NCI-H2227 (cell line): ENCODE measurements around the gene KLHL15.
"Not testable (repeated sequence)": the region's sequence is repeated elsewhere in the genome, so short reads cannot be mapped to it uniquely, and the experiment has no call there.

Experiments used
- DNase-seq: peaks from one replicate; lab custom pipeline; 2025; ENCODE audit not compliant: unreplicated experiment; lab: John Stamatoyannopoulos, UW

KLHL15 gene

DNA sequence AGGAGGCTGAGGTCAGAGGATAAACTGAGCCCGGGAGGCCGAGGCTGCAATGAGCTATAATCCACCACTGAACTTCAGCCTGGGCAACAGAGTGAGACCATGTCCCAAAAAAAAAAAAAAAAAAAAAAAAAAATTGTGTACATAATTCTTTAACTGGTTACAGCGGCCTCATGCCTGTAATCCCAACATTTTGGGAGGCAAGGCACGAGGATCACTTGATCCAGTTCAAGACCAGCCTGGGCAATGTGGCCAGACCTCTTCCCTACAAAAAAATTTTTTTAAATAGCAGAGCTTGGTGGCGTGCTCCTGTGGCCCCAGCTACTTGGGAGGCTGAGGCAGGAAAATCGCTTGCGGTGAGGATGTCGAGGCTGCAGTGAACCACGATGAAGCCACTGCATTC is 9.3 kb downstream of the KLHL15 start:
- no peak for DNase-seq

DNA sequence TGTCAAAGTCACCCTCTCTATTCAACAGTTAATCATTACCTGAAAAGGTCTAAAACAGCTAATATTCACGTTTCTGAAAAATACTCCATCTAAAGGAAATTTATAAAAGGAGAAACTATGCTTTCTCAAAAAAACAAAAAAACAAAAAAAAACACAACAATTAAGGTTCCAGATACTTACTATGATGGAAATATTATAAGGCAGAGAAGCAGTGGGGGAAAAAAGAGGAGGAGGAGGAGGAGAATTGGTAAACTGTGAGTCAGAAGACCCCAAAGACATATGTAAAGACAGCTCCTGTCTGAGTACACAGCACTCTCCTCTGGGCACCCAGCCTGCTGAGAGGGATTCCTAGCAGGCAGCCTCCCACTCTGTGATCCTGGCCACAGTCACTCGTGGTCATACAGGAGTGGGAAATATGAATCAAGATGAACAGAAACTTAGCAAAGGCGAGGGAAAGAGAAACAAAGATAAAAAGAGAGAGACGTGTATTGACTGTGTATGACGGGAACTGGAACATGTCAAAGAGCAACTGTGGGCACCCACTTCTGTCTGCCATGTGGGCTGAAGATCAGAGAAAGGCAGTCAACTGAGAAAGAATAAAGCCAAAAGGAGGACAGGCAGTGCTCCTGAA is 12.5 kb downstream of the KLHL15 start:
- no peak for DNase-seq

DNA sequence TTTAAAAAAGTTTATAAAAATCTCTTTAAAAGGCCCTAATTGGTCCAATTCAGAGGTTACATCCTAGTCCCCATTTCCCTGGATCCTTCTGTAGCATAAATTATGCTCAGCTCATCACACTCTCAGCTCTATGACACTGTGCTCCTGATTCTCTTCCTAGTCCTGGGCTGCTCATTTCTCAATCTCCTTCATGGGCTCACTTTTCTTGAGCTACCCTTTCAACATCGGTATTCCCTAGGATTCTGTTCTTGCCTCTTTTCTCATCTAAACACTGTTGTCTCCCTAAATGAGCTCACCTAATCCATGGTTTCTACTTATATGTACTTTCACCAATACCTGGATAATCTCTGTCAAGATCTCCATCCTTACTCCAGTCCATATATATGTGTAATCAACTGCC is 14.7 kb downstream of the KLHL15 start:
- no peak for DNase-seq

DNA sequence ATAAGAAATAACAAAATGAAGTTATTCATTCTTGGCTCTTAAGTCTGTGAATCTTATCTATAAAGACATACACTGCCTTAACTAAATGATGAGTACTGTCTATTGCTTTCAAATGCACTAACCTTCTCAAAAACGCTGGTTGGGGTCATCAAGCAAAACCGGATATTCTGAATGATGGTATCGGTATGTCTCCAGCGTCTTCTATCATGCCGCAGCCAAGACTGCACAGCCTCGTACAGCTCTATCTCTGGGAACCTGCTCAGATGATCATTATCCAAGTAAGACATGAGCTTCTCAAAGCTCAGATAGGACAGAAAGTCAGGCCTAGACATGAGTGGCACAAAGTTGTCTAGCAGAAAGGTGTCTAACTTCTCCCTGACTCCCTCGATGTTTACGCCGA is 21.1 kb downstream of the KLHL15 start:
- DNase-seq, result no peak

DNA sequence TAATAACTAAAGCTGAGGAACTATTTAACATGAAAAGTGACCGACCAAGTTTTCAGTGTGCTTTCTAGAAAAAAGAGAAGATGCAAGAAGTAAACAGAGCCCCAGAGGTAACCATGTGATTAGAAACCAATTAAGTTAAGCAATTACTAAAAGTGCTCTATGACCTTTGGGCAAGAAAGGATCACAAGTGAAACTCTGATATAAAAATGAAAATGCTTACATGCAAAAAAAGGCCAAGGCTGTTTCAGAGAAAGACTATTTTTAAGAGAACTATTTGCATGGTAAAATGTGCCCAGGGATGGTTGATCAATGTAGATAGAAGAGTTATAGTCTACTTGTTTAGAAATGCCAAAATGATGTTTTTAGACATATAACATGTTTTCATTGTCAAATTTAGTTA is 22.0 kb downstream of the KLHL15 start:
- DNase-seq, result no peak

DNA sequence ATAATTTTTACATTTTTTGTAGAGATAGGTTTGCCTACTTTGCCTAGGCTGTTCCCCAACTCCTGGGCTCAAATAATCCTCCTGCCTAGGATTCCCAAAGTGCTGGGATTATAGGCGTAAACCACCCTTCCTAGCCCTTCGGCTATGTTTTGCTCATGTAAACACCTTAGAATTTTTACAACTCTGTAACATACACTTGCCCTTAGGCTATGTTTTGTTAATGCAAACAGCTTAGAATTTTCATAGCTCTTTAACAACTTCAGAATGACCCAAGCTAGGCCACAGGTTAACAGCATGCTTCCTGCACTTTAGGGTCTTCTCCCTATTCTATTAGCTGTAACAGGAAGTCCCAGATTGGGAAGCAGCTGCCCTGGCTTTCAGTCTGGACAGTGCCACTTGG is 24.2 kb downstream of the KLHL15 start:
- no peak for DNase-seq

DNA sequence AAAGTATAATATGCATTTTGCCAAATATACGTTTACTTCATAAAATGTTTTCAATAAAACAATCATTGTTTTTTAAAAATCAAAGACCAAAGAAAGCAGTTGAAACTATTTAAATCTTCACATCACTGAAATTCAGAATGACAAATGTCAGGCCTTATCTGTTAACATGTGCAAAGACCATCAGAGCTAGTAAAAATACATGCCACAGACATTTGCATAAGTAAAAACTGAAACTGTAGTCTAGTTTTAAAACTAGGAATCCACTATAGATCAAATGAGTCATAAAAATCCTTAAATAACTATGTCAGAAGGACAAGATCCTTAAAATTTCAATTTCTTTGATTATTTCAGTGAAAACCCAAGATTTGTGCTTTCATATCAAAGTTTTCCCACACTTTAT is 24.8 kb downstream of the KLHL15 start:
- DNase-seq, result no peak

DNA sequence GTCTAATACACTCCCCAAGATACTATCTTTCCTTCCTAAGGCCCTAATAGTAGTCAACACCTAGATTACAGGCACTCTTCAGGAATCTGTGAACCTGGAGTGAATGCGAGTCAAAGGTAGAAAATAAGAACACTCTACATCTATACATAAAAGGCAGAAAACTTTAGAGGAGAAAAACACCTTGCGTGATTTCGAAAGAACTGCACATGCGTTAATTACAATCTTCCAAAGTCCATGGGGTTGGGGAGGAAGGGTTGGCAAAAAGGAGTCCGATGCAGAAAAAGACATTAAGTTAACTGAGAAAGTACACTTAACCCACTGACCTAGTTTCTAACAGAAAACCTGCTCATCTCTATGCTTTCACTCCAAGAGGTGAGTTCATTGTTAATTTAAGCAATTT is 27.3 kb downstream of the KLHL15 start:
- DNase-seq, result no peak

DNA sequence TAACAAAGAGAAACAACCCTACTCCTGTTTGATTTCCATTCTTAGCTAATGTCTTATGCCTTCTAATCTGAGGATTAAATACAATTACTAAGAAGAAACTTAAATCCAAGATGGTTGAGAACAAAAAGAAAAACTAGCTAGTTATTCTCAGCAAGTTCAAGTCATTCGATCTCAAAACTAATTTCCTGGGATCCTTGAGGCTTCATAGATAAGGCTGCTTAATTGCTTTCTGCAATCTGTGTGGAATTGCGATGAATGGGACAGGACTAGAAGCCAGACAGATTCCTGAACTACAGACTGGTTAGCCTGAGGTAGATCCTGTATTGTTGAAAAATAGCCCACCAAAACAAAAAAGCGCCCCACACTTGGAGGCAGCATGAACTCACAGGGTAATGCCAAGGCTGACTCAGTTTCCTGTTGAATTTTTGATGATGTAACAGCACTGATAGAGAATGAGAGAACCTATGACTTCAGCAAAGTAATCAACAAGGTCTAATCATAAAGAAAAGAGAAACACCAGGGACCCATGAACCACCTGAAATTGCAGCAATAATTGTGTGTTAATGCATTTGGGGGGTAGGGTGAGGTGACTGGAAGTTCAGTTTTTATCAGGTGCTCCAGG is 33.9 kb downstream of the KLHL15 start:
- no peak for DNase-seq

DNA sequence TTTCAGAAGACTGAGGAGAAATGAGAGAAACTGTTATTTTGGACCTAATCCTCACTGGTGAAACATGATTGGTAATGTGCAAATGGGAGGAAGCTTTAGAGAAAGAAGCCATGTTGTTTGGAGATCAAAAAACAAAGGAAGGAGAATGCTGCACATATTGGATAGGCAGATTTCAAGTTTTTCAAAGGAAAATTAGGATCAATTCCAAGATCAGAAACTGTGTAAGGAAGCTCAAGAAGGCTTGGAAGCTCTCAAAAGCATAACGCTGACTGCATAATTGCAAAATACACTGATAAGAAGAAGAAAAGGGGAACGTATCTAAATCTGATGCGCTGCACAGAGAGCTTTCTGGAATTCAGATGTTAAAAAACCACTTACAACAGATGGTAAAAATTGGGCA is 34.6 kb downstream of the KLHL15 start:
- DNase-seq, result no peak

DNA sequence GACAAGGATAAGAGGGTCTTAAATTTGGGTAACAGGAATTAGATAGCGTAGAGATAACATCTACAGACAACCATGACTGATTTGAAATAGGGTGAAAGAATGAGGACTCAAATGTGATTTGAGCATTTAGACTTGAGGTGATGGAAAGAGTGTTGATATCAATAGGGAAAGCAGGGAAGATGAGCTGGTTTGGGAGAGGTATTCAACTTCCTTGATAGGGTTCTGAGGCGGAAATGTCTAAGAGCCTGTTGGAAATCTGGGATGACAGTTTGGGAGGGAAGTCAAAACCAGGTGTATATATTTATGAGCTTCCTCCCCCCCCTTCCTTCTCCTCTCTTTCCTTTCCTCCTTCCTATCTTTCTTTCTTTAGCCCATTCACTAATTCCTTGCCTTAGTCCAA is 36.5 kb downstream of the KLHL15 start:
- no peak for DNase-seq

DNA sequence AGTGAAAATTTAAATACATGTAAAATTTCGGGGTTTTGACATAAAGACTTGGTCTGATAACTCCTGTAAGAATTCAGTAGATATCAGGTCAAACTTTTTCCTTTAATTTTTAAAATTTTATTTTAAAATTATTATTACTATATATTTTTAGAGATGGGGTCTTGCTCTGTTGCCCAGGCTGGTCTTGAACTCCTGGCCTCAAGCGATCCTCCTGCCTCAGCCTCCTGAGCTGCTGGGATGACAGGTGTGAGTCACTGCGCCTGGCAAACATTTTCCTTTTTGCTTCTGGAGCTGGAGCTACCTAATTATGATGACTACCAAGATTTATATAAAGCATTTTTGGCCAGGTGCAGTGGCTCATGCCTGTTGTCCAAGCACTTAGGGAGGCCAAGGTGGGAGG is 37.3 kb downstream of the KLHL15 start:
- DNase-seq, result no peak

DNA sequence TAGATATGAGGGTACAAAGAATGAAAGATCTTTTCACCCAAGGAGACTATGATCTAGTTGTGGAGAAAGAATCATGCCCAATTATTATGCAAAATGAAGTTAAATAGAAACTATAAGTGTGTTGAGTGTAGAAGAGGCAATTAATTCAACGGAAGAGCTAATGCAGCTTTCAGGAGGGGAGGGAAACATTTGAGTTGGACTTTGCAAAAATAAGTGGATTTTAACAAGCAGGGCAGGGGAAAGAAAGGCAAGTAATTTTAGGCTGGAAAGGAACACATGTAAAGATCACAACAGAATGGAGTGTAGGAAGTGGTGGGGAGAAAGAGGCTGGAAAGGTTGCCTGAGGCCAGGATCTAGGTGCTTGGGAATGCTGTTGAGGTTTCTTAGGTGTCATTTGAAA is 44.1 kb downstream of the KLHL15 start:
- DNase-seq, result no peak

DNA sequence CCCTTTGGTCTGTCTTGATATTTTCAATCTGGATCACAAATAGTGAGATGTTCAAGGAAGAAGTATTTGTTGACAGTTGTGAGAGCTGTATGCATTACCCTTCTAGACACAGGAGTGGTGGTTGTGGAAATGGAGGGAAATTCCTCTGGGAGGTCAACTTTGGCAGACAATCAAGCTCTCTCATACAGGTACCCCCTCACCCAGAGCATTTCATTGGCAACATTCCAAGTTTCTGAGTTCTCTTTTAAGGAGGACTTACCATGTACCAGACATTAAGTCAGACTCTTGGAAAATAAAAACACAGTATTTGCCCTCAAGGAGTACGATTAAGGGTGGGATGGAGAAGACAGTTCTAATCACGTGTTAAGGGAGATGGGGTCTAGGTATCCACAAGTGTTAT is 45.3 kb downstream of the KLHL15 start:
- no peak for DNase-seq

DNA sequence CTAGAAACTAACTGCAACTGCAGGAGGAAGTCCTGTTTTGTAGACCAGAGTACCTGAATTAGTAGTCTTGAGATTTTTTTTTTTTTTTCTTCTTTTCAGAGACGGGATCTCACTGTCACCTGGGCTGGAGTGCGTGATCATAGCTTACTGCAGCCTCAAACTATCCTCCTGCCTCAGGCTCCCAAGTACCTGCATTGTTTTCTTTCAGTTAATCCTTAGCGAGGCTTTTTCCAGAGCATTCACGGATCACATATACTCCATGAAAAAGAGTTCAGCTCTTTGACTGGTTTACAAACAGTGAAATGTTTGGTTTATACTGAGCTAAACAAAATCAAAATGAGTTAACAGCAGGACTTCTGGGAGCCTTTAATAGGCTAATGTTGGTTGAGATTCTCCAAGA is 45.8 kb downstream of the KLHL15 start:
- DNase-seq, result no peak

DNA sequence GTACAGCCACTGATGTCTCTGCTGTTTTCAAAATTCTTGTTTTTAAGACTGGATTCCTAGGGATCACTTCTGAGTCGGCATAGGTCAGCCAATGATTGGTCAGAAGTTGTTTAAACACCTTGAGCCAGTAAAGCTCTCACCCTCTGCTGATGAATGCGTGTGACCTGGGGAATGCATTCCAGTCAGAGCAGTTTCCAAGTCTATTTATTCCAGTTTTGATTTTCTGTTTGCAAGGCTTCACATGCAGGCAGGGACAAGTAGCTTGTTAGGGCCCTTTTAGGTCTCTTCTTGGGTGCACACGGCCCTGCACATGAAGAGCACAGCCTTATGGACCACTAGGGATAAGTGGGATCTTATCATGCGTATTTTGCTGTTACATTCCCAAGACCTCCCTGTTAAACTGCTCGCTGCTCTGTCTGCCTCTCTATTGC is 47.0 kb downstream of the KLHL15 start:
- no peak for DNase-seq

DNA sequence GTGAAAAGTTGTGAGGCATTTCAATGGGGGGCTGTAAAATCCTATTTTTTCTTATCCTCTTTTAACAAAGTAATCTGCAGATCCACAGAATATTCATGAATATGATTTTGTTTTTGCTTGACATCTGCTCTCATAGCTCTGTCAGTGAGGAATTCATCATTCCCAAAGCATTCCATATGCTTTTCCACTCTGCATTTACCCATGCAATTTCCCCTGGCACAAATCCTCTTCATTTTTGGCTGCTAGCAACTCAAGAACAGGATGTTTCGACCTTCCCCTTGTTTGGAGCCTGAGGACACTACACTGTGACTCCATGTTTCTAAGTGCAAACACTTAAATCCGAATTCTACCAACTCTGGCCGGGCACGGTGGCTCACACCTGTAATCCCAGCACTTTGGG is 48.5 kb downstream of the KLHL15 start:
- no peak for DNase-seq

DNA sequence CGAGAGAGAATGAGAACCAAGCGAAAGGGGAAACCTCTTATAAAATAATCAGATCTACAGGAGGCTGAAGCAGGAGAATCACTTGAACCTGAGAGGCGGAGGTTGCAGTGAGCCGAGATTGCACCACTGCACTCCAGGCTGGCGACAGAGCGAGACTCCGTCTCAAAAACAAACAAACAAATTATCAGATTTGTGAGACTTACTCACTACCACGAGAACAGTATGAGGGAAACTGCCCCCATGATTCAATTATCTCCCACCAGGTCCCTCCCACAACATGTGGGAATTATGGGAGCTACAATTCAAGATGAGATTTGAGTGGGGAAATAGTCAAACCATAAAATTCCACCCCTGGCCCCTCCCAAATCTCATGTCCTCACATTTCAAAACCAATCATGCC is 61.4 kb downstream of the KLHL15 start:
- DNase-seq, result not testable (repeated sequence)

DNA sequence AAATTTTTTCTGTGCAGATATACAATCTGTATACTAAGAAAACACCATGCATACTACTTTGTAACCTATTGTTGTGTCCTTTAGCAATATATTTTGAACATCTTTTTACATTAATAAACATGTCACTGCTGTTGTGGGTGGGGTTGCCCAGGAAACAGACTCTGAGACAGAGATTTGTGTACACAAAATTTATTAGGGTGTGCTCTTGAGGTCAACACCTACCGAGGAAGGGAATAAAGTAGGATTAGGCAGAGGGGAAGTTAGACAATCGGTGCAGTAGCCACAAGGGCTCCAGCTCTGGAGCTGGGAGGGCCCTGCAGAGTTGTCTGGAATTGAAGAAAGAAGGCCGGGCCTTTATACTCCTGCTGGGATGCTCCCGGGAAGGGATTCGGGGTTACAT is 62.8 kb downstream of the KLHL15 start:
- DNase-seq, result no peak

DNA sequence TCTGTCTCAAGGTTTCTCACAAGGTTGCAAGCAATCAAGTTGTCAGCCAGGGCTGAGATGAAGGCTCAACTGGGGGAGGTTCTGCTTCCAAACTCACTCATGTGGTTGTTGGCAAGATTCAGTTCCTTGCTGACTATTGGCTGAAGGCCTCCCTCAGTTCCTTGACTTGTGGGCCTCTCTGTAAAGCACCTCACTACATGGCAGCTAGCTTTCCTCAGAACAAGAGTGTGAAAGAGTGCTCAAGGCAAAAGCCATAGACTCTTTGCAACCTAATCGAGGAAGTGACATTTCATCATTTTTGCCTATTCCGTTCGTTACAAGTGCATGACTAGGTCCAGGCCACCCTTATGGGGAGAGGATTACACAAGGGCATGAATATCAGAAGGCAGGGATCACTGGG is 67.2 kb downstream of the KLHL15 start:
- no peak for DNase-seq

DNA sequence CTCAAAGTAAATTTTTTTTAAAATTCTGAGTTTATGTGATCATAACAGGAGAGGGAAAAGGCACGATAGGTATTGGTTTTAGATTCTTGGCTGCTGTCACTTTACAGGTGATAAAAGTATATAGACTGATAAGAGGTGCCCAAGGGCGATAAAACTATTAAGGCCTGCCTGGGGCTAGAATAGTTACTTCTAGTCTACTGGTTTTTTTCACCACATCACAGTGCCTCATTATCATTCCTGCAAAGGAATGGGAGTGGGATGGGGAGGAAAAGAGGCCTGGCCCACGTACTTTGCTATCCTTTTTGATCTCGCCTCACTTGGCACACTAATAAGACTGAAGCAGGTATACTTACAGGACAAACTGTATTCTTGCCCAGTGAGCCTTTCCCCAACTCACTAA is 72.6 kb downstream of the KLHL15 start:
- no peak for DNase-seq

DNA sequence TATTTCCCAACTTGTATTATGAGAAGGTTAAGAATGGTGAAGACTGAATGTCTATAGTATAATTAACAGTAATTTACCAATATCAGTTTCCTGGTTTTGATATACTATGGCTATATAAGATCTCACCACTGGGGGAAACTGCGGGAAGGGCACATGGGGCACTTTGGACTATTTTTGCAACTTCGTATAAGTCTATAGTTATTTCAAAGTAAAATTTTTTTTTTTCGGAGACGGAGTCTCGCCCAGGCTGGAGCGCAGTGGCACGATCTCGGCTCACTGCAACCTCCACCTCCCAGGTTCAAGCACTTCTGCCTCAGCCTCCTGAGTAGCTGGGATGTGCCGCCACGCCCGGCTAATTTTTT is 73.1 kb downstream of the KLHL15 start:
- no peak for DNase-seq
